H1 (cell line): ENCODE measurements around the gene RASEF. TPM values are rescaled to one million over a fixed set of nuclear protein-coding genes. Genes with fewer than 3 reads are reported as not detected.

Experiments used
- CHD7 ChIP-seq: fragments of 300-600 bp; sonication (generic); IDR thresholded peaks from 2 replicates; pipeline ENCODE4 v1.7.1; 2012; ENCODE audit warnings: low read length, moderate library complexity, mild to moderate bottlenecking, inconsistent platforms; ENCODE audit not compliant: insufficient replicate concordance
- GTF2F1 ChIP-seq: IDR thresholded peaks from 2 replicates; pipeline ENCODE4 v1.6.1; 2012; ENCODE audit warnings: low read depth, low read length, improper control_type of control experiment, borderline replicate concordance
- POLR2AphosphoS5 ChIP-seq: IDR thresholded peaks from 2 replicates; pipeline ENCODE4 v1.6.1; 2011; ENCODE audit warnings: low read depth, low read length
- polyA plus RNA-seq, 7 experiments: library from polyadenylated mRNA; depleted of rRNA in 3 of 7; stranded (reverse) in 5 of 7; unstranded in 2 of 7; fragments of >200 nt in 5 of 7; fragments of 200-250 nt in 2 of 7; gene quantifications; 1 replicate in 5 of 7; 2 replicates in 1 of 7; 4 replicates in 1 of 7; pipeline versions ENCODE4 v1.2.1 to v1.2.3, GENCODE V29; 2011 to 2013; ENCODE audit warnings: missing spikeins in 2 of 7, mixed read lengths in 2 of 7
- total RNA-seq: library from RNA; stranded (reverse); fragmentation: NEBNext Ultra II Directional; extraction: Animal tissue kit (Norgen Biotek cat#: 25700); gene quantifications from 2 replicates; pipeline ENCODE4 v1.2.1, GENCODE V29; 2021

The RASEF gene
- total and polyA plus RNA-seq, 2 of the 8 experiments (the other 6 are each of a cell fraction or from before 2014, with no cell fraction given) = 1.1 to 4.6 TPM

GRCh38 chr9:82970359-82970758 lies 92.6 kb downstream of the RASEF start (continued):
- TF ChIP-seq CHD7 = no peak
- no peak for TF ChIP-seq POLR2AphosphoS5
- TF ChIP-seq GTF2F1 = no peak
